Mesendoderm (in vitro differentiated cells): Measurements from ENCODE around the gene COA3.

Experiments used
- DNase-seq: peaks from one replicate; pipeline ENCODE4 v3.0.0; 2013
- H2AK5ac ChIP-seq: 2 replicates; pipeline ENCODE4 v1.6.1; 2013; ENCODE audit warnings: low read length, inconsistent platforms
- H2BK120ac ChIP-seq: 2 replicates; pipeline ENCODE4 v1.6.1; 2013; ENCODE audit warnings: low read depth, mild to moderate bottlenecking, low read length, moderate library complexity, mixed read lengths
- H2BK15ac ChIP-seq: replicated peaks from 2 replicates; pipeline ENCODE4 v1.6.1; 2013; ENCODE audit warnings: low read depth, mild to moderate bottlenecking, moderate library complexity
- H2BK5ac ChIP-seq: 2 replicates; pipeline ENCODE4 v1.6.1; 2013; ENCODE audit warnings: low read length, inconsistent platforms
- H3K18ac ChIP-seq: 2 replicates; pipeline ENCODE4 v1.6.1; 2013; ENCODE audit warnings: mild to moderate bottlenecking, low read length, mixed read lengths
- H3K23ac ChIP-seq: one replicate; pipeline ENCODE4 v1.6.1; 2013; ENCODE audit warnings: low read length
- H3K27ac ChIP-seq: 2 replicates; pipeline ENCODE4 v1.5.1; 2013; ENCODE audit warnings: low read depth, mild to moderate bottlenecking, inconsistent platforms, low read length, moderate library complexity
- H3K27me3 ChIP-seq: 2 replicates; pipeline ENCODE4 v1.6.1; 2013; ENCODE audit warnings: low read length, control low read depth, mild to moderate bottlenecking, inconsistent platforms; ENCODE audit not compliant: insufficient read depth, poor library complexity
- H3K36me3 ChIP-seq: 2 replicates; pipeline ENCODE4 v1.6.1; 2013; ENCODE audit warnings: low read length, inconsistent platforms; ENCODE audit not compliant: control insufficient read depth, insufficient read depth
- H3K4ac ChIP-seq: one replicate; pipeline ENCODE4 v1.6.1; 2013; ENCODE audit warnings: low read depth, mild to moderate bottlenecking, low read length, moderate library complexity
- H3K4me1 ChIP-seq: 2 replicates; pipeline ENCODE4 v1.6.1; 2013; ENCODE audit warnings: low read depth, low read length, inconsistent platforms; ENCODE audit not compliant: control insufficient read depth
- H3K4me2 ChIP-seq: 2 replicates; pipeline ENCODE4 v1.6.1; 2013; ENCODE audit warnings: low read length
- H3K4me3 ChIP-seq: 2 replicates; pipeline ENCODE4 v1.5.1; 2013; ENCODE audit warnings: mild to moderate bottlenecking, low read length
- H3K56ac ChIP-seq: one replicate; pipeline ENCODE4 v1.6.1; 2013; ENCODE audit warnings: low read length
- H3K79me1 ChIP-seq: 2 replicates; pipeline ENCODE4 v1.6.1; 2013; ENCODE audit warnings: low read length, inconsistent platforms
- H3K79me2 ChIP-seq: 2 replicates; pipeline ENCODE4 v1.6.1; 2013; ENCODE audit warnings: mild to moderate bottlenecking, low read length; ENCODE audit not compliant: control insufficient read depth, insufficient read depth
- H3K9ac ChIP-seq: 2 replicates; pipeline ENCODE4 v1.6.1; 2013; ENCODE audit warnings: low read length, inconsistent platforms
- H4K5ac ChIP-seq: one replicate; pipeline ENCODE4 v1.6.1; 2013; ENCODE audit warnings: low read length
- H4K8ac ChIP-seq: one replicate; pipeline ENCODE4 v1.6.1; 2013; ENCODE audit warnings: low read depth, mild to moderate bottlenecking, control low read depth, low read length, moderate library complexity
- WGBS: extraction: QIAGEN DNeasy Blood & Tissue Kit; methylation state at CpG from one replicate; pipeline ENCODE4 v1.1.7; 2013; ENCODE audit warnings: low lambda C conversion rate, missing lambda C conversion rate; ENCODE audit not compliant: insufficient coverage; ENCODE audit errors: extremely low coverage; 5-methylcytosine and 5-hydroxymethylcytosine counted together

COA3 gene

DNA sequence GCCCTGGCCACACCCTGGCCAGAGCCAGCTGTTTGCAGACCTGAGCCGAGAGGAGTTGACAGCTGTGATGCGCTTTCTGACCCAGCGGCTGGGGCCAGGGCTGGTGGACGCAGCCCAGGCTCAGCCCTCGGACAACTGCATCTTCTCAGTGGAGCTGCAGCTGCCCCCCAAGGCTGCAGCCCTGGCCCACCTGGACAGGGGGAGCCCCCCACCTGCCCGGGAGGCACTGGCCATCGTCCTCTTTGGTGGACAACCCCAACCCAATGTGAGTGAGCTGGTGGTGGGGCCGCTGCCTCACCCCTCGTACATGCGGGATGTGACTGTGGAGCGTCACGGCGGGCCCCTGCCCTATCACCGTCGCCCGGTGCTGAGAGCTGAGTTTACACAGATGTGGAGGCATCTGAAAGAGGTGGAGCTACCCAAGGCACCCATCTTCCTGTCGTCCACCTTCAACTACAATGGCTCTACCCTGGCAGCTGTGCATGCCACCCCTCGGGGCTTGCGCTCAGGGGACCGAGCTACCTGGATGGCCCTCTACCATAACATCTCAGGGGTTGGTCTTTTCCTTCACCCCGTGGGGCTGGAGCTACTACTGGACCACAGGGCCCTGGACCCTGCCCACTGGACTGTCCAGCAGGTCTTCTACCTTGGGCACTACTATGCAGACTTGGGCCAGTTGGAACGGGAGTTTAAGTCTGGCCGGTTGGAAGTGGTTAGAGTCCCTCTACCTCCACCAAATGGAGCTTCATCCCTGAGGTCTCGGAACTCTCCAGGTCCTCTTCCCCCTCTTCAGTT, 46.5 kb upstream of the COA3 start:
- Histone ChIP-seq H3K56ac (no peak overlapping the region), H3K27me3 (no peaks in the 10 kb centered on the region), H3K9ac (no peak overlapping the region), H3K4me2 (no peak overlapping the region), H3K23ac (no peak overlapping the region), H2BK15ac (no peak overlapping the region), H3K18ac (no peak overlapping the region), H3K79me2 (no peaks in the 10 kb centered on the region), H2AK5ac (no peak overlapping the region), H3K27ac (no peak overlapping the region), H3K4ac (no peak overlapping the region), H3K4me1 (no peaks in the 10 kb centered on the region), H3K79me1 (peaks cover 2% of the 10 kb centered on the region), H3K36me3 (peaks cover 21% of the 10 kb centered on the region), H2BK5ac (no peak overlapping the region), H4K5ac (no peak overlapping the region), H3K4me3 (no peak overlapping the region), H2BK120ac (no peak overlapping the region), H4K8ac (no peak overlapping the region)
- no peak for DNase-seq
- no CpG with 5 or more reads among the region's 24 CpGs for WGBS

DNA sequence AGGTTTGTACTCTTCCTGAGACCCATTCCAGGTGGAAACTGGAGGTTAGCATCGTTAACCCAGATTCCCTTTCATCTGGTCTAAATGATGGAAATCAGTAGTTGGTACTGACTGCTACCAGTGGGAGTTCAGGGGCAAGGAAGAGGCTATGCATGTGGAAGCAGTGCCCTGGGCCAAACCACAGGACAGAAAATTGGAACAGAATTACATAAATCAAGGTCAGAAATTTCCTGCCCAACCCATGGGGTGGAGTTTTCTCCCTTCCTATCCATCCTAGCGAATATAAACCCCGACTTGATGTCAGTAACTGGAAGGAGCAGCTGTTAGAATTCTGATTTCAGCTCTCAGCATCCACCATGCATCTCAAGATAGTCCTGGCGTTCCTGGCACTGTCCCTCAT, 45.8 kb upstream of the COA3 start, which contains the start of gene AOC2:
Gene AOC2 (plus strand): TSS at position 310 of the 400 bp plus-strand sequence. CDS start 47 bp downstream, at position 357.
- H3K4ac ChIP-seq: no peak within 1 kb of the TSS
- H3K79me1 ChIP-seq: peaks cover 2% of the 10 kb centered on the region
- WGBS: no CpG with 5 or more reads among the region's 4 CpGs
- no peak for DNase-seq
- no peak within 1 kb of the TSS for H3K9ac ChIP-seq
- no peak within 1 kb of the TSS for H3K4me2 ChIP-seq
- no peak within 1 kb of the TSS for H2BK120ac ChIP-seq
- no peak within 1 kb of the TSS for H3K27ac ChIP-seq
- no peak within 1 kb of the TSS for H2BK5ac ChIP-seq
- no peak within 1 kb of the TSS for H2AK5ac ChIP-seq
- no peak within 1 kb of the TSS for H4K8ac ChIP-seq
- no peak within 1 kb of the TSS for H2BK15ac ChIP-seq
- H3K36me3 ChIP-seq: peaks cover 22% of the 10 kb centered on the region
- H3K4me3 ChIP-seq: no peak within 1 kb of the TSS
- H3K56ac ChIP-seq: no peak within 1 kb of the TSS
- no peak within 1 kb of the TSS for H3K18ac ChIP-seq
- no peaks in the 10 kb centered on the region for H3K4me1 ChIP-seq
- H3K79me2 ChIP-seq: no peaks in the 10 kb centered on the region
- no peak within 1 kb of the TSS for H4K5ac ChIP-seq
- no peaks in the 10 kb centered on the region for H3K27me3 ChIP-seq
- H3K23ac ChIP-seq: no peak within 1 kb of the TSS

DNA sequence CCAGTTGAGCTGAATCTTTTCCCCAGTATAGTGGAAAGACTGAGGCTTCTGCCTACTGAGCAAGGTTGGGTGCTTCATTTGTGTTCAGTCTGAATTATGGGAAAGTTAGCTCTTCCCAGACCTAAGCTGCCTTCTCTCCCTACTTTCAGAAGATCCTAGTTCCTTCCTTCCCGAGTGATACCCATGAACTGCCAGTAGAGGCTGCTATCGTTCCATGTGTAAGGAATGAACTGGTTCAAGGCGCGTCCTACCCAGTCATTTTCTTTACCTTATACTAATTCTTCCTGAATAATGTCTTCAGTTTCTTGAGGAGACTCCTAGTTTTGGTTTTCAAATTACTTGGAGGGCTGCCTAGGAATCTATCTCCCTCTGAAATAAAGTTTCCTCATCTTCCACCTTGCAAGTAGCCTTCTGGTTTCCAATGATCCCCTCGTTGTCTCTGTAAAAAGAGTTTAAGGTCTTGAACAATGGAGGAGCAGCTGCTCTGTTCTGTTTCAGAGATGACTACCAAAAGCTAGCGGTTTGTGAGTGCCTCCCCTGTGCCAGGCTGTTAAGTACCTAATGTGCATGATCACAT, 44.9 kb upstream of the COA3 start:
- DNase-seq: peak; percentile 74
- Histone ChIP-seq H2BK5ac (no peak overlapping the region), H3K4me3 (no peak overlapping the region), H4K5ac (no peak overlapping the region), H2BK15ac (no peak overlapping the region), H3K36me3 (peaks cover 28% of the 10 kb centered on the region), H3K79me1 (peaks cover 2% of the 10 kb centered on the region), H3K4me1 (no peaks in the 10 kb centered on the region), H3K18ac (no peak overlapping the region), H3K23ac (no peak overlapping the region), H2AK5ac (no peak overlapping the region), H2BK120ac (no peak overlapping the region), H4K8ac (no peak overlapping the region), H3K79me2 (no peaks in the 10 kb centered on the region), H3K56ac (no peak overlapping the region), H3K4me2 (no peak overlapping the region), H3K27ac (no peak overlapping the region), H3K9ac (no peak overlapping the region), H3K27me3 (no peaks in the 10 kb centered on the region), H3K4ac (no peak overlapping the region)
- WGBS: no CpG with 5 or more reads among the region's 6 CpGs

DNA sequence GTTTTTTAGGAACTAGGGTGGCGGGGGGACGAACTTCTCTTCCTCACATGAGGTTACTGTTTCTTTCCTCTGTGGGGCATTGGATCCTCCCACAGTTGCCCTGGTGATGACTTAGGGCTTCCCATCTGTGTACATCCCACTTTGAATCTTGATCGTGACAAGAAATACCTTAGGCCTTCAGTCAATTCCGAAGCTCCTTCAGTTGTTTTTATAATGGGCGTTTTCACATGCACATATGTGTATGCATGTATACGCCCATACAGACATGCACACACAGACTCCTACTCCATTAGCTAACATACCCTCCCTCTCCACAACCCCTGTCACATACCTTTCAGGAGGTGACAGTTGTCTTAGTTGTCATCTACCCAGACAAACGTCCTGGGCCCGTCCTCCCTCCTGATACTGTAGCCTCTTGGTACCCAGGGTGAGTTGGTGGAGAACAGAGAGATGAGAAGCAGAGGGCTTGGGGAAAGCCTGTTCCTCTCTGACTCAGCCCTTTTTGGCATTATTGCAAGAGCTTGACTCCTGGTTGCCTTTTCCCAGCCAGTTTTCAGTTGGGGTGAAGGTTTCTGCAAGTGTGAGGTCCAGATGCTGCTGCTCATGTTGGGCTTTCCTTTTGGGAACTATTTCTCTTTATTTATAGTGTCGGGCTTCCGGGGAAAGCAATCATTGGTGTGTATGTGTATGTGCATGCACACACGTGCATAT, 43.6 kb upstream of the COA3 start:
- Histone ChIP-seq H3K23ac (no peak overlapping the region), H3K36me3 (peaks cover 35% of the 10 kb centered on the region), H3K4me3 (no peak overlapping the region), H4K8ac (no peak overlapping the region), H3K56ac (no peak overlapping the region), H3K9ac (no peak overlapping the region), H3K4me1 (no peaks in the 10 kb centered on the region), H3K4me2 (no peak overlapping the region), H3K27me3 (no peaks in the 10 kb centered on the region), H2BK120ac (no peak overlapping the region), H3K18ac (no peak overlapping the region), H3K4ac (no peak overlapping the region), H4K5ac (no peak overlapping the region), H2BK15ac (no peak overlapping the region), H2BK5ac (no peak overlapping the region), H2AK5ac (no peak overlapping the region), H3K79me1 (peaks cover 2% of the 10 kb centered on the region), H3K27ac (no peak overlapping the region), H3K79me2 (no peaks in the 10 kb centered on the region)
- DNase-seq: no peak
- no CpG with 5 or more reads among the region's 11 CpGs for WGBS

DNA sequence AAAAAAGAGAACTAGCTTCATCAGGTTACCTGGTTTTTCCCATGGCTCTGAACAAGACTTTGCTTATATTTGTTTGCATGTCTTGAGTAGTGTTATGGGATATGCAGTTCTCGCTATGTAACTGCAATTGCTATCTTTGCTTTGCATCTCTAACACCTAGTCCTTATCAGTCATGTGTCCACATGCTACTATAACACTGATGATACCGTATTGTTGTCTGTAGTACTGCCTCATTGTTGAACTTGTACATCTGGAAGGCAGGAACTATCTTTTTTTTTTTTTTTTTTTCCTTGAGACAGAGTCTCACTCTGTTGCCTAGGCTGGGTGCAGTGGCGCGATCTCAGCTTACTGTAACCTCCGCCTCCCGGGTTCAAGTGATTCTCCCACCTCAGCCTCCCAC, 37.2 kb upstream of the COA3 start:
- no peak overlapping the region for H2BK15ac ChIP-seq
- no peak for DNase-seq
- no peaks in the 10 kb centered on the region for H3K4me1 ChIP-seq
- no peak overlapping the region for H3K9ac ChIP-seq
- H3K27me3 ChIP-seq: no peaks in the 10 kb centered on the region
- no peak overlapping the region for H4K5ac ChIP-seq
- no peak overlapping the region for H2BK5ac ChIP-seq
- WGBS: no CpG with 5 or more reads among the region's 6 CpGs
- no peak overlapping the region for H3K23ac ChIP-seq
- H3K79me1 ChIP-seq: peaks cover 8% of the 10 kb centered on the region
- no peak overlapping the region for H3K56ac ChIP-seq
- peaks cover 18% of the 10 kb centered on the region for H3K79me2 ChIP-seq
- peaks cover 15% of the 10 kb centered on the region for H3K36me3 ChIP-seq
- no peak overlapping the region for H3K4me2 ChIP-seq
- H2BK120ac ChIP-seq: no peak overlapping the region
- no peak overlapping the region for H3K4me3 ChIP-seq
- no peak overlapping the region for H3K18ac ChIP-seq
- H3K4ac ChIP-seq: no peak overlapping the region
- H4K8ac ChIP-seq: no peak overlapping the region
- H2AK5ac ChIP-seq: no peak overlapping the region
- no peak overlapping the region for H3K27ac ChIP-seq
